Measurements from ENCODE around the gene RAD51B.

DNA sequence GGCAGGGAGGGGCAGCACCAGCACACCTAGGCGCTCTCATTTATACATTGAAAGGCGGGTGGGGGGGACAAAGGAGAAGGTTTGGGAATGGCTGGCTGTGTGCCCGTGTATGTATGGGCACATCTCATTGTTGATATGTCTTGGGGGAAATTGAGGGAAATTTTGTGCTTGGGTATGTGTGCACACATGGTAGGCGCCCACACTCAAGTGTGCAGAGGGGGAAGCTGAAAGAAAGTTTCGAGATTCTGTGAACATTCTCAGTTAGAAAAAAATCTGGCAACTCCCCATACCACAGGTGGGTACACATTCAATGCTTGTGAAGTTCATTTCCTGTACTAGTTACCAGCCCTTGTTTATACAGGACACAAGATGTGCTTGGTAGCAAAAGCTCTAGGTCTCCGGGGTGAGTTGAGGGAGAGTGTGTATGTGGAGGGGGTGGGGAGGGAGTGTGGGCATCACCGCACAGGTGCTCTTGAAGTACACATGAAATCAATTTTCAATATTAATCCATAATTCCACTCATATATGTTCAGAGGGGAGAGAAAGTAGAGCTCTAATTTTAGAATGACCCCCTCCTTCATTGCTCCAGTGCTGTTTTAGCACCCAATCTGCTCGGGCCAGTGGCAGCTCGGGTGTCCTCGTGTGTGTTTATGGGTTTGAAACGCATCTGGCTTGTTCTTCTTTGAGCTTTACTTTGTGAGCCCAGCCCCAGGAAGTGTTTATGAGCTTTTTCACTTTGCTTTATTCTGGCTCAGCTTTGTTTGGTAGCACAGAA lies 687.3 kb downstream of the RAD51B start:
- TF ChIP-seq POLR2A (IDR thresholded peaks at IDR 0.05) = no peak
- TF ChIP-seq, protein P1, sequence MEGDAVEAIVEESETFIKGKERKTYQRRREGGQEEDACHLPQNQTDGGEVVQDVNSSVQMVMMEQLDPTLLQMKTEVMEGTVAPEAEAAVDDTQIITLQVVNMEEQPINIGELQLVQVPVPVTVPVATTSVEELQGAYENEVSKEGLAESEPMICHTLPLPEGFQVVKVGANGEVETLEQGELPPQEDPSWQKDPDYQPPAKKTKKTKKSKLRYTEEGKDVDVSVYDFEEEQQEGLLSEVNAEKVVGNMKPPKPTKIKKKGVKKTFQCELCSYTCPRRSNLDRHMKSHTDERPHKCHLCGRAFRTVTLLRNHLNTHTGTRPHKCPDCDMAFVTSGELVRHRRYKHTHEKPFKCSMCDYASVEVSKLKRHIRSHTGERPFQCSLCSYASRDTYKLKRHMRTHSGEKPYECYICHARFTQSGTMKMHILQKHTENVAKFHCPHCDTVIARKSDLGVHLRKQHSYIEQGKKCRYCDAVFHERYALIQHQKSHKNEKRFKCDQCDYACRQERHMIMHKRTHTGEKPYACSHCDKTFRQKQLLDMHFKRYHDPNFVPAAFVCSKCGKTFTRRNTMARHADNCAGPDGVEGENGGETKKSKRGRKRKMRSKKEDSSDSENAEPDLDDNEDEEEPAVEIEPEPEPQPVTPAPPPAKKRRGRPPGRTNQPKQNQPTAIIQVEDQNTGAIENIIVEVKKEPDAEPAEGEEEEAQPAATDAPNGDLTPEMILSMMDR (IDR thresholded peaks at IDR 0.05) = no peak
